GM19035 (cell line): ENCODE data around the gene CDK14.
"Not testable (repeated sequence)": the region's sequence is repeated elsewhere in the genome, so short reads cannot be mapped to it uniquely, and the experiment has no call there.

Experiments
- ATAC-seq: cut with Tn5 transposase; IDR thresholded peaks from one replicate; pipeline ENCODE4 v1.9.1; 2021; ENCODE audit not compliant: unreplicated experiment

Gene CDK14

GRCh38 chr7:90886416-90886815, 290.3 kb downstream of the CDK14 start:
- no peak for ATAC-seq

DNA sequence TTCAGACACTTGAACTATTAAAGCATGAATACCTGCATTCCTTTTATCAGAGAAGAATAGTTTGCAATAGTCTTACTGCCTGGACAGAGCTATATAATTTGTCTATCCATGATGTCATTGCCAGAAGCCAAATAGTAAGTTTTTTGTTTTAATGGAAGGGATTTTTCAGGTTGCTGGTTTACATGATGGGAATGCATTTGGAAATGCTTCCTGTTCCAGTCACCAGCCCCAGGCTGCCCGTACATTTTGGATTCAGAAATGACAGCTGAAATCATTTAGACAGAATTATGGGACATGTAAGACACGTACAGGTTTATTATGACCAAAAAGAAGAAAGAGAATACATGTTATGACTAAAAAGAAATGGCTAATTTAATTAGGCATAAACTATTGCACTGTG, 293.1 kb downstream of the CDK14 start:
- ATAC-seq = no peak

GRCh38 chr7:90889644-90890043, 293.5 kb downstream of the CDK14 start:
- no peak for ATAC-seq

DNA sequence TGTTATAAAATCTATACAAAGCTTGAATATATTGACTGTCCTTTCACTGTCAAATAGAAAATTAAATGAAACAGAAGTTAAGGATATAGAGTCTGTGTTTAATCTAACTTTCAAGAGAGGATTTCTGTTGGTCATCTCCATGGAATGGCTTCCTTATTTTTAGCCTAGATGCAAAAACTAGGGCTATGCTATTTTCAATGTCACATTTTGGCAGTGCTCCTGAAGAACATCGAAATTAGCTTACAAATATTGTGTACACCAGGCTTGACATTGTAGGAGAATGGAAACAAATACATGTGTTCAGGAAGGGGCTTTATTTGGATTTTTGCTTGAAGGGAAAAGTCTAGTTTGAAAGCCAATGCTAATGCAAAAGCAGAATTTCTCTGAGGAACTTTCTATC, 295.4 kb downstream of the CDK14 start:
- ATAC-seq = no peak

GRCh38 chr7:90892213-90892612, 296.1 kb downstream of the CDK14 start:
- peak; percentile 84 for ATAC-seq

GRCh38 chr7:90894122-90894521, 298.0 kb downstream of the CDK14 start:
- no peak for ATAC-seq

- no peak for ATAC-seq
Observed at GRCh38 chr7:90896458-90896857, 300.3 kb downstream of the CDK14 start.

GRCh38 chr7:90897961-90898469, 301.9 kb downstream of the CDK14 start:
- no peak for ATAC-seq

DNA sequence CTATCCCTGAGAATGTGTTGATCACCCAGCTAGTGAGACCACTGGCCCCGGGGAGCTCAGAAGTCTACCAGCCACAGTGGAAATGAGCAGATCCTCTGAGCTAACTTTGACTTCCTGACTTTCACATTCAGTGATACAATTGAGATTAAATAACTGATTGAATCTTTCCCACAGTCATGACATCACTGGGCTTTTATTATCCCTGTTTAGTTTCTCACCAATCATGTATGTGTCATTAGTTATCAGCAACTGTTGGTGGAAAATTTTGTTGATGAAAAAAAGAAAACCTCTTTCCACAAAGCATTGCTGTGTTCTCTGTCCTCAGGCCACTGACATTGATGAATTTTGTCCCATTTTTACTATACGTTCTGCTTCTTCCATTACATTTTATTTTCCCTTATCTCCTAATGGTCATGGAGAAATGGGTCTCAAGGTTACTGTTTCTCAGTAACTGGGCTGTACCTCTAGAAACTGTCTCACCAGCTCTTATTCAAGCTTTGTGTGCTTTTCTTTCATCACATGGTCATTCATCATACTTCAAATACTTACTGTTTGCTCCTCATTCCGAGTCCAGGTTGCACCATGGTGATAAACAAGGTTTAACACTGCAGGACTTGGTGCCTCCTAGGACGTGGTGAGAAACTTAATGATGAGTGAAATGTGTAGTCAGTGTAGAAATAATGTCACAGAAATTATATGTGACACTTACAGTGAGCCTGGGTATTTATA, 304.7 kb downstream of the CDK14 start:
- no peak for ATAC-seq

DNA sequence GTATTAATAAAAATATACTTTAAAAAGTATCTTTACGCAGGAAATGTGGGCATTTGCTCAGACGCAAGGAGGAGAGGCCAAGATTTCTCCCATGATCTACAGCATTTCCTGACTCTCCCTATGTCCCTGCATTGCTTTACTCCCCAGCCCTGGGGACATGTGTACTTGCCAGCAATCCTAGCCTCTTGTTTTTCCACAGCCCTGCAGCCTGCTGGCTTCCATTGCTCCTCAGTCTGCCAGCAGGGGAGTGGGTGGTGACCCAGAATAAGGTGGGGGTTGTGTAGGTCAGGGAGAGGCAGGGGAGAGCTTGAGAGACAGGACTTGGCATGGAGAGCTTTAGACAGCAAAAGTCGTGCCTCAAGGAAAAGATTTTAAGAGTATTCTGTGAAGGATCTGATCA, 307.7 kb downstream of the CDK14 start:
- ATAC-seq = no peak

GRCh38 chr7:90910136-90910535, 314.0 kb downstream of the CDK14 start:
- ATAC-seq = no peak

GRCh38 chr7:90916319-90916718, 320.2 kb downstream of the CDK14 start:
- no peak for ATAC-seq

DNA sequence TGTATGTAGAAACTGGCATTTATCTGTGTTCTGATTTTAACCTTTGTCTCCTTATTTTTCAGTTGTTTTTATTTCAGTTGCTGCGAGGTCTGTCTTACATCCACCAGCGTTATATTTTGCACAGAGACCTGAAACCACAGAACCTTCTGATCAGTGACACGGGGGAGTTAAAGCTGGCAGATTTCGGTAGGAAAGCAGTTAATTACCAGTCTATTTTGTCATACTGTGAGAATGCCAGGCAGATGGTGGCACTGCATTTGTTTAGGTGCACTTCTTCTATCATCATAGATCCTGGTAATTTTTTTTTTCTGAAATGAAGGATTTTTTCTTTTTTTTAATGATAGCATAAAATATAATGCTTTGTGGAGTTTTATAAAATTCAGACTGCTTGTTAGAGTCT, 321.4 kb downstream of the CDK14 start:
- ATAC-seq = no peak

DNA sequence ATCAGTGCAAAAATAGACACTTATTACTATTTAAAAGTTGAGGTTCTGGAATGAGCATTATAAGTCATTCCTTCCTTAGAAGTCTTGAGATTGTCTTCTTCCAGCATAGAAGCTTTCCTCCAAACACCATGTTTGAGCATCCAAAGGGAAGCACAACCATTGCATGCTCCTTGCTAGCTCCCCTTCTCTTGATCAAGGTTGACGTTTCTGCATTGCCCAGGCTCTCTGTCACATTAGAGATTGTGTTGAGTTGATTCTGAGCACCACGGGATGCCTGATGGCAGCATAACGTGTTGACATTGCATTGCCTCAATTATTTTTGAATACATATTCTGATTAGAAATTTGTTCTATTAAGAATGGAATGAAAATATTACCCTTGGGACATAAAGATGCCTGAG, 322.2 kb downstream of the CDK14 start:
- no peak for ATAC-seq

DNA sequence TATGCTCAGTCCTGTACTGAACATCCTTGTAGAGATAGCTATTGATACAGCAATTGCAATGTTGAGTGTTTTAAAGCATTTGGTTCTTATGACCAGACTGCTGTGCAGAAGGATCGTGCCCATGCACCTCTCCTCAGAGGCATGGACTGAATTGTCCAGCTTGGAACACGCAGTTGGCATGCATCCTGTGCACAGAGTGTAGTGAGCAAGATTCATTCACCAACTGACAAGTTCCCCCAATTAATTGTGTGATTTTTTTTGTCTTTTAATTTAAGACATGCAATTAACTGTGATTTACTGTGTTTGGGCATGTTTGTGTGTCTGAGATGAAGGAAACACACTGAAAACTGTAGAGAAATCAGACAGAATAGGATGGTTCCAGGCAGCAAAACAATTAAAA, 323.7 kb downstream of the CDK14 start:
- no peak for ATAC-seq

GRCh38 chr7:90920336-90920735, 324.2 kb downstream of the CDK14 start:
- ATAC-seq = no peak

- no peak for ATAC-seq
Observed at GRCh38 chr7:90923541-90923997, 327.4 kb downstream of the CDK14 start.

DNA sequence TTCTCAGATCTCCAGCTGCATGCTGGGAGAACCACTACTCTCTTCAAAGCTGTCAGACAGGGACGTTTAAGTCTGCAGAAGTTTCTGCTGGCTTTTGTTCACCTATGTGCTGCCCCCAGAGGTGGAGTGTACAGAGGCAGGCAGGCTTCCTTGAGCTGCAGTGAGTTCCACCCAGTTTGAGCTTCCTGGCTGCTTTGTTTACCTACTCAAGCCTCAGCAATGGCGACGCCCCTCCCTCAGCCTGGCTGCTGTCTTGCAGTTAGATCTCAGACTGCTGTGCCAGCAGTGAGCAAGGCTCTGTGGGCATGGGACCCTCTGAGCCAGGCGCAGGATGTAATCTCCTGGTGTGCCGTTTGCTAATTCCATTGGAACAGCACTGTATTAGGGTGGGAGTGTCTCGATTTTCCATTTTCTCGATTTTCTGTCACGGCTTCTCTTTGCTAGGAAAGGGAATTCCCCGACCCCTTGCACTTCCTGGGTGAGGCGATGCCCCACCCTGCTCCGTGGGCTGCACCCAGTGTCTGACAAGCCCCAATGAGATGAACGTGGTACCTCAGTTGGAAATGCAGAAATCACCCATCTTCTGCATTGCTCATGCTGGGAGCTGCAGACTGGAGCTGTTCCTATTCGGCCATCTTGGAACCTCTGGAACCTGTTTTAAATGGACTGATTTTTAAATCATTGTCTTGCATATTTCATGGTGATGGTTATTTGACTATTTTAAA, 332.7 kb downstream of the CDK14 start:
- not testable (repeated sequence) for ATAC-seq

- peak; percentile 96 for ATAC-seq
Observed at GRCh38 chr7:90931986-90932916, 336.1 kb downstream of the CDK14 start.

DNA sequence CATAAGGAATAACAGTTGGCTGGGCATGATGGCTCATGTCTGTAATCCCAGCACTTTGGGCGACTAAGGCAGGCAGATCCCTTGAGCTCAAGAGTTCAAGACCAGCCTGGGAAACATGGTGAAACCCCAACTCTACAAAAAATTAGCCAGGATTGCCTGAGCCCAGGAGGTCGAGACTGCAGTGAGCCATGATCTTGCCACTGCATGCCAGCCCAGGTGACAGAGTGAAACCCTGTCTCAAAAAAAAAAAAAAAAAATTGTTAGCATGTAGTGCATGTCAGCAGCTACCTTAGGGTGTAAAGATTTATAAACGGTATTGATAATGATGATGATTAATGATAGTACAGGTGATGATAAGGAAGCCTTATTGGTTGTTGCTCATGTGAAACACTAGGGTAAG, 336.9 kb downstream of the CDK14 start:
- ATAC-seq = no peak

GRCh38 chr7:90933984-90934383, 337.9 kb downstream of the CDK14 start:
- ATAC-seq = no peak
